ENCODE measurements around the gene CENPV. TPM values are rescaled to one million over a fixed set of nuclear protein-coding genes. Genes with fewer than 3 reads are reported as not detected.

Gene CENPV
- total RNA-seq, 2 experiments from 2014 or later: 18.5 to 19.4 TPM

GRCh38 chr17:16301963-16302855 lies 51.1 kb downstream of the CENPV start:
- Histone ChIP-seq H3K27ac (ENCODE audit: low read depth in 1 of 2, low read length in 2 of 2) (no peak overlapping the region), H3K9me3 (ENCODE audit: control insufficient read depth in 1 of 2, insufficient read depth in 1 of 2, low read length in 2 of 2) (no peaks in the 10 kb centered on the region), H3K27me3 (ENCODE audit: control insufficient read depth in 1 of 2, insufficient read depth in 2 of 2, low read length in 2 of 2) (no peaks in the 10 kb centered on the region), H3K4me1 (ENCODE audit: insufficient read depth, low read length) (peaks cover 15% of the 10 kb centered on the region), H3K4me3 (ENCODE audit: low read length) (no peak overlapping the region), H3K36me3 (ENCODE audit: insufficient read depth, low read length) (peaks cover 21% of the 10 kb centered on the region)
- ChIA-PET CTCF (interaction anchor here (3.1 kb wide), 1 partner anchor 16 kb away, joined by 8 read pairs; no protein-coding TSS in a partner anchor), POLR2A (no interaction called here)
- Mint-ChIP-seq H3K4me1 (ENCODE audit: low read depth) (peaks cover 23% of the 10 kb centered on the region), H3K27ac (no peak overlapping the region), H3K4me3 (no peak overlapping the region), H3K36me3 (ENCODE audit: low read depth) (peaks cover 39% of the 10 kb centered on the region), H3K27me3 (no peaks in the 10 kb centered on the region), H3K9me3 (no peaks in the 10 kb centered on the region)
- no peak for DNase-seq
- intact Hi-C loops (cut with DNase I, micrococcal nuclease): no loop called here
- ATAC-seq (ENCODE audit: poor library complexity): no peak
- no peak for TF ChIP-seq CTCF (IDR thresholded peaks at IDR 0.05)

GRCh38 chr17:16300554-16300953 lies 52.7 kb downstream of the CENPV start:
- ChIA-PET POLR2A (interaction anchor here (1.0 kb wide), 1 partner anchor 14 kb away, joined by 3 read pairs; no protein-coding TSS in a partner anchor), CTCF (interaction anchor here (3.1 kb wide), 1 partner anchor 14 kb away, joined by 8 read pairs; no protein-coding TSS in a partner anchor)
- no peak for TF ChIP-seq CTCF (IDR thresholded peaks at IDR 0.05)
- H3K4me1 Mint-ChIP-seq (ENCODE audit: low read depth): peaks cover 29% of the 10 kb centered on the region
- H3K36me3 ChIP-seq (ENCODE audit: insufficient read depth, low read length): peaks cover 16% of the 10 kb centered on the region
- ATAC-seq (ENCODE audit: poor library complexity) (no peak), DNase-seq (no peak)
- peaks cover 38% of the 10 kb centered on the region for H3K36me3 Mint-ChIP-seq (ENCODE audit: low read depth)
- H3K27me3 ChIP-seq (ENCODE audit: control insufficient read depth in 1 of 2, insufficient read depth in 2 of 2, low read length in 2 of 2): no peaks in the 10 kb centered on the region
- no peaks in the 10 kb centered on the region for H3K9me3 ChIP-seq (ENCODE audit: control insufficient read depth in 1 of 2, insufficient read depth in 1 of 2, low read length in 2 of 2)
- H3K4me3 Mint-ChIP-seq: no peak overlapping the region
- H3K27me3 Mint-ChIP-seq: no peaks in the 10 kb centered on the region
- H3K27ac ChIP-seq (ENCODE audit: low read depth in 1 of 2, low read length in 2 of 2): no peak overlapping the region
- H3K4me3 ChIP-seq (ENCODE audit: low read length): no peak overlapping the region
- H3K27ac Mint-ChIP-seq: no peak overlapping the region
- intact Hi-C loops (cut with DNase I, micrococcal nuclease): no loop called here
- no peaks in the 10 kb centered on the region for H3K9me3 Mint-ChIP-seq
- peaks cover 15% of the 10 kb centered on the region for H3K4me1 ChIP-seq (ENCODE audit: insufficient read depth, low read length)

- POLR2A ChIA-PET: interaction anchor here (2.1 kb wide), 1 partner anchor 12 kb away, joined by 7 read pairs; no protein-coding TSS in a partner anchor
Measured at GRCh38 chr17:16298140-16298662, 55.1 kb downstream of the CENPV start.

More at GRCh38 chr17:16298140-16298662, 55.1 kb downstream of the CENPV start:
- Histone ChIP-seq H3K36me3 (ENCODE audit: insufficient read depth, low read length) (peaks cover 16% of the 10 kb centered on the region), H3K4me1 (ENCODE audit: insufficient read depth, low read length) (peaks cover 15% of the 10 kb centered on the region), H3K9me3 (ENCODE audit: control insufficient read depth in 1 of 2, insufficient read depth in 1 of 2, low read length in 2 of 2) (no peaks in the 10 kb centered on the region), H3K27ac (ENCODE audit: low read depth in 1 of 2, low read length in 2 of 2) (no peak overlapping the region), H3K27me3 (ENCODE audit: control insufficient read depth in 1 of 2, insufficient read depth in 2 of 2, low read length in 2 of 2) (no peaks in the 10 kb centered on the region), H3K4me3 (ENCODE audit: low read length) (no peak overlapping the region)
- H3K27me3 Mint-ChIP-seq: no peaks in the 10 kb centered on the region
- no peak overlapping the region for H3K4me3 Mint-ChIP-seq
- CTCF ChIA-PET: no interaction called here
- DNase-seq: no peak
- peak overlapping the region; percentile 47 for H3K27ac Mint-ChIP-seq
- ATAC-seq (ENCODE audit: poor library complexity): peak; percentile 32
- H3K9me3 Mint-ChIP-seq: no peaks in the 10 kb centered on the region
- peaks cover 28% of the 10 kb centered on the region for H3K36me3 Mint-ChIP-seq (ENCODE audit: low read depth)
- no peak for TF ChIP-seq CTCF (IDR thresholded peaks at IDR 0.05)
- intact Hi-C loops (cut with DNase I, micrococcal nuclease): no loop called here
- peaks cover 32% of the 10 kb centered on the region for H3K4me1 Mint-ChIP-seq (ENCODE audit: low read depth)

Data from CD4-positive, alpha-beta T cell (primary cell).